ENCODE data around the gene ZNF384. TPM values are rescaled to one million over a fixed set of nuclear protein-coding genes. Genes with fewer than 3 reads are reported as not detected.

Gene ZNF384
- total and polyA plus RNA-seq, 2 experiments from 2014 or later, result 33.8 to 35.8 TPM

- TF ChIP-seq EZH2 (IDR thresholded peaks at IDR 0.05; ENCODE audit: borderline replicate concordance) (no peak), CTCF (IDR thresholded peaks at IDR 0.05; ENCODE audit: poor library complexity) (no peak), EZH2phosphoT487 (IDR thresholded peaks at IDR 0.05; ENCODE audit: low read depth, severe bottlenecking, unreplicated experiment) (no peak)
- peaks cover 37% of the 10 kb centered on the region for H3K4me1 ChIP-seq (ENCODE audit: insufficient read depth)
- H3K9me3 ChIP-seq (ENCODE audit: low read depth), result no peaks in the 10 kb centered on the region
- no peaks in the 10 kb centered on the region for H3K36me3 ChIP-seq (replicated peaks; ENCODE audit: insufficient read depth, low read depth)
- H2AFZ ChIP-seq, result peak overlapping the region; percentile 29
- H3K4me2 ChIP-seq, result no peak overlapping the region
- H4K20me1 ChIP-seq (ENCODE audit: insufficient read depth, poor library complexity, severe bottlenecking), result no peaks in the 10 kb centered on the region
- no peaks in the 10 kb centered on the region for H3K9me2 ChIP-seq (replicated peaks; ENCODE audit: insufficient read depth)
- 79% methylated on average over 3 of the region's 3 CpGs for WGBS (ENCODE audit: low lambda C conversion rate, missing lambda C conversion rate)
- H3K4me3 ChIP-seq, result no peak overlapping the region
- H3K79me2 ChIP-seq, result no peaks in the 10 kb centered on the region
- peak; percentile 55 for DNase-seq (ENCODE audit: low spot score)
- H3K27ac ChIP-seq, result peak overlapping the region; percentile 78
- H3K27me3 ChIP-seq, result no peaks in the 10 kb centered on the region
These were observed 57.6 kb downstream of the ZNF384 start for GRCh38 chr12:6631549-6631961.

GRCh38 chr12:6630736-6631135 is 58.4 kb downstream of the ZNF384 start:
- Histone ChIP-seq H3K9me3 (ENCODE audit: low read depth) (no peaks in the 10 kb centered on the region), H3K27me3 (no peaks in the 10 kb centered on the region), H3K9me2 (replicated peaks; ENCODE audit: insufficient read depth) (no peaks in the 10 kb centered on the region), H3K36me3 (replicated peaks; ENCODE audit: insufficient read depth, low read depth) (no peaks in the 10 kb centered on the region), H4K20me1 (ENCODE audit: insufficient read depth, poor library complexity, severe bottlenecking) (no peaks in the 10 kb centered on the region), H3K4me1 (ENCODE audit: insufficient read depth) (peaks cover 30% of the 10 kb centered on the region), H3K4me3 (no peak overlapping the region), H3K79me2 (no peaks in the 10 kb centered on the region), H3K27ac (peak overlapping the region; percentile 78), H2AFZ (no peak overlapping the region), H3K4me2 (no peak overlapping the region)
- TF ChIP-seq EZH2phosphoT487 (IDR thresholded peaks at IDR 0.05; ENCODE audit: low read depth, severe bottlenecking, unreplicated experiment) (no peak), EZH2 (IDR thresholded peaks at IDR 0.05; ENCODE audit: borderline replicate concordance) (no peak), CTCF (IDR thresholded peaks at IDR 0.05; ENCODE audit: poor library complexity) (no peak)
- WGBS (ENCODE audit: low lambda C conversion rate, missing lambda C conversion rate), result 43% methylated on average over 5 of the region's 5 CpGs
- DNase-seq (ENCODE audit: low spot score), result peak; percentile 47

GRCh38 chr12:6627616-6628015 is 61.6 kb downstream of the ZNF384 start:
- H3K79me2 ChIP-seq, result no peaks in the 10 kb centered on the region
- H3K4me3 ChIP-seq, result no peak overlapping the region
- H4K20me1 ChIP-seq (ENCODE audit: insufficient read depth, poor library complexity, severe bottlenecking), result no peaks in the 10 kb centered on the region

More at GRCh38 chr12:6627616-6628015, 61.6 kb downstream of the ZNF384 start:
- H3K9me3 ChIP-seq (ENCODE audit: low read depth), result no peaks in the 10 kb centered on the region
- H3K9me2 ChIP-seq (replicated peaks; ENCODE audit: insufficient read depth), result no peaks in the 10 kb centered on the region
- WGBS (ENCODE audit: low lambda C conversion rate, missing lambda C conversion rate), result 62% methylated on average over 7 of the region's 7 CpGs
- H3K36me3 ChIP-seq (replicated peaks; ENCODE audit: insufficient read depth, low read depth), result no peaks in the 10 kb centered on the region
- TF ChIP-seq EZH2phosphoT487 (IDR thresholded peaks at IDR 0.05; ENCODE audit: low read depth, severe bottlenecking, unreplicated experiment) (no peak), EZH2 (IDR thresholded peaks at IDR 0.05; ENCODE audit: borderline replicate concordance) (no peak), CTCF (IDR thresholded peaks at IDR 0.05; ENCODE audit: poor library complexity) (no peak)
- DNase-seq (ENCODE audit: low spot score), result no peak
- H3K27me3 ChIP-seq, result no peaks in the 10 kb centered on the region
- no peak overlapping the region for H2AFZ ChIP-seq
- no peak overlapping the region for H3K4me2 ChIP-seq
- no peak overlapping the region for H3K27ac ChIP-seq
- peaks cover 18% of the 10 kb centered on the region for H3K4me1 ChIP-seq (ENCODE audit: insufficient read depth)
